T follicular helper cell (primary cell): ENCODE measurements around the gene AXIN1.
"Not testable (repeated sequence)": the region's sequence is repeated elsewhere in the genome, so short reads cannot be mapped to it uniquely, and the experiment has no call there.

Source experiments
- DNase-seq: peaks from one replicate; pipeline ENCODE4 v3.0.0-alpha.2; 2020; ENCODE audit warnings: low read depth

AXIN1 gene

GRCh38 chr16:331181-331814 is 21.2 kb downstream of the AXIN1 start:
- not testable (repeated sequence) for DNase-seq

- no peak for DNase-seq
Measured at GRCh38 chr16:330741-331140, 21.8 kb downstream of the AXIN1 start.

- no peak for DNase-seq
Measured at GRCh38 chr16:325375-326145, 27.0 kb downstream of the AXIN1 start.

- peak; percentile 74 for DNase-seq
Measured at GRCh38 chr16:324451-325334, 27.8 kb downstream of the AXIN1 start.

- DNase-seq, result no peak
Measured at GRCh38 chr16:324201-324450, 28.4 kb downstream of the AXIN1 start.

- DNase-seq, result no peak
Measured at GRCh38 chr16:322476-323143, 29.9 kb downstream of the AXIN1 start.

- DNase-seq, result no peak
Measured at GRCh38 chr16:321532-321931, 31.0 kb downstream of the AXIN1 start.

- DNase-seq, result no peak
Measured at GRCh38 chr16:320206-320605, 32.3 kb downstream of the AXIN1 start.

- DNase-seq, result no peak
Measured at GRCh38 chr16:318628-319027, 33.9 kb downstream of the AXIN1 start.

GRCh38 chr16:317583-317982 is 34.9 kb downstream of the AXIN1 start:
- DNase-seq, result no peak

GRCh38 chr16:316741-317464 is 35.6 kb downstream of the AXIN1 start:
- DNase-seq, result no peak

GRCh38 chr16:314795-315299 is 37.7 kb downstream of the AXIN1 start:
- DNase-seq, result no peak

- DNase-seq, result no peak
Measured at GRCh38 chr16:314351-314750, 38.2 kb downstream of the AXIN1 start.

GRCh38 chr16:311725-312124 is 40.8 kb downstream of the AXIN1 start:
- no peak for DNase-seq

- no peak for DNase-seq
Measured at GRCh38 chr16:309476-309875, 43.0 kb downstream of the AXIN1 start.

GRCh38 chr16:307691-308312 is 44.7 kb downstream of the AXIN1 start:
- DNase-seq, result no peak

- DNase-seq, result no peak
Measured at GRCh38 chr16:306911-307370, 45.6 kb downstream of the AXIN1 start.

GRCh38 chr16:305916-306626 is 46.5 kb downstream of the AXIN1 start:
- DNase-seq, result no peak

- DNase-seq, result no peak
Measured at GRCh38 chr16:303760-304505, 48.6 kb downstream of the AXIN1 start.

- DNase-seq, result no peak
Measured at GRCh38 chr16:301950-302349, 50.6 kb downstream of the AXIN1 start.
